CD14-positive monocyte (primary cell): Measurements from ENCODE around the gene CD24. TPM values are rescaled to one million over a fixed set of nuclear protein-coding genes. Genes with fewer than 3 reads are reported as not detected.

ENCODE experiments used
- DNase-seq, 3 donors: peaks; one replicate each; pipeline ENCODE4 v3.0.0-alpha.2; 2011 to 2022
- H2AFZ ChIP-seq: 2 replicates; pipeline ENCODE4 v1.6.0; 2012; ENCODE audit warnings: mild to moderate bottlenecking, low read depth, low read length, inconsistent platforms; ENCODE audit not compliant: insufficient read depth, poor library complexity, severe bottlenecking
- H3K27ac ChIP-seq, 2 donors: 1 replicate in 1 of 2; 2 replicates in 1 of 2; pipeline ENCODE4 v1.5.1; 2012 to 2013; ENCODE audit warnings: low read length in 2 of 2, control low read depth in 1 of 2, inconsistent platforms in 1 of 2, low read depth in 1 of 2, mild to moderate bottlenecking in 1 of 2
- H3K27me3 ChIP-seq, 2 donors: one replicate each; pipeline versions ENCODE4 v1.6.0 to v1.6.1; 2011 to 2013; ENCODE audit warnings: low read length in 2 of 2; ENCODE audit not compliant: control insufficient read depth in 2 of 2, insufficient read depth in 2 of 2
- H3K36me3 ChIP-seq, 2 donors: replicated peaks in 1 of 2; 1 replicate in 1 of 2; 2 replicates in 1 of 2; pipeline versions ENCODE4 v1.5.1 to v1.6.1; 2012 to 2013; ENCODE audit warnings: low read length in 2 of 2, control low read depth in 1 of 2, inconsistent platforms in 1 of 2, mild to moderate bottlenecking in 1 of 2; ENCODE audit not compliant: insufficient read depth in 2 of 2, control insufficient read depth in 1 of 2
- H3K4me1 ChIP-seq, 2 donors: 1 replicate in 1 of 2; 2 replicates in 1 of 2; pipeline versions ENCODE4 v1.5.1 to v1.6.1; 2012 to 2013; ENCODE audit warnings: low read length in 2 of 2, control low read depth in 1 of 2, inconsistent platforms in 1 of 2, mild to moderate bottlenecking in 1 of 2, moderate library complexity in 1 of 2; ENCODE audit not compliant: insufficient read depth in 2 of 2, control insufficient read depth in 1 of 2
- H3K4me2 ChIP-seq: replicated peaks from 2 replicates; pipeline ENCODE3; 2012; ENCODE audit warnings: low read length, moderate library complexity, mild to moderate bottlenecking; ENCODE audit not compliant: poor library complexity, severe bottlenecking; ENCODE audit errors: extremely low read depth
- H3K4me3 ChIP-seq, 3 experiments: fragments of 200-600 bp in 1 of 3; sonication (generic) in 1 of 3; replicated peaks in 1 of 3; 1 replicate in 2 of 3; 2 replicates in 1 of 3; pipeline ENCODE4 v1.5.1; 2011 to 2013; ENCODE audit warnings: low read length in 3 of 3, mild to moderate bottlenecking in 3 of 3, control low read depth in 2 of 3, low read depth in 2 of 3, inconsistent platforms in 1 of 3, moderate library complexity in 1 of 3
- H3K79me2 ChIP-seq: 2 replicates; pipeline ENCODE4 v1.6.0; 2012; ENCODE audit warnings: mild to moderate bottlenecking, control low read depth, inconsistent platforms, low read length, moderate library complexity; ENCODE audit not compliant: insufficient read depth
- H3K9ac ChIP-seq: 2 replicates; pipeline ENCODE4 v1.6.0; 2017; ENCODE audit warnings: low read length, mild to moderate bottlenecking; ENCODE audit not compliant: insufficient read depth, poor library complexity, severe bottlenecking
- H3K9me3 ChIP-seq, 2 donors: replicated peaks in 1 of 2; 1 replicate in 1 of 2; 2 replicates in 1 of 2; pipeline versions ENCODE4 v1.5.1 to v1.6.1; 2012 to 2013; ENCODE audit warnings: low read length in 2 of 2, control low read depth in 1 of 2; ENCODE audit not compliant: control insufficient read depth in 1 of 2, insufficient read depth in 1 of 2
- H4K20me1 ChIP-seq: 2 replicates; pipeline ENCODE4 v1.6.0; 2012; ENCODE audit warnings: mild to moderate bottlenecking, low read length, control low read depth, moderate library complexity; ENCODE audit not compliant: insufficient read depth
- H3K27ac Mint-ChIP-seq, 7 donors: one replicate each; pipeline ENCODE4 v1.8.0; 2020; ENCODE audit warnings: mild to moderate bottlenecking in 7 of 7, mixed read lengths in 7 of 7, moderate library complexity in 6 of 7, inconsistent platforms in 2 of 7
- H3K27me3 Mint-ChIP-seq, 3 donors: one replicate each; pipeline ENCODE4 v1.8.0; 2021 to 2022; ENCODE audit warnings: low read depth in 3 of 3, mild to moderate bottlenecking in 3 of 3, mixed read lengths in 3 of 3, moderate library complexity in 3 of 3, inconsistent platforms in 1 of 3
- H3K36me3 Mint-ChIP-seq, 2 donors: one replicate each; pipeline ENCODE4 v1.8.0; 2020; ENCODE audit warnings: mixed read lengths in 2 of 2, inconsistent platforms in 1 of 2, mild to moderate bottlenecking in 1 of 2
- H3K4me1 Mint-ChIP-seq: one replicate; pipeline ENCODE4 v1.8.0; 2020; ENCODE audit warnings: mild to moderate bottlenecking, mixed read lengths
- H3K4me3 Mint-ChIP-seq, 2 donors: one replicate each; pipeline ENCODE4 v1.8.0; 2020; ENCODE audit warnings: mild to moderate bottlenecking in 2 of 2, mixed read lengths in 2 of 2, moderate library complexity in 1 of 2
- H3K9me3 Mint-ChIP-seq, 7 donors: one replicate each; pipeline ENCODE4 v1.8.0; 2020 to 2022; ENCODE audit warnings: mixed read lengths in 7 of 7, mild to moderate bottlenecking in 6 of 7, moderate library complexity in 6 of 7, inconsistent platforms in 2 of 7
- WGBS: methylation state at CpG from one replicate; pipeline ENCODE4 v1.1.5; 2013; ENCODE audit warnings: missing lambda C conversion rate; ENCODE audit not compliant: insufficient coverage; 5-methylcytosine and 5-hydroxymethylcytosine counted together
- intact Hi-C, 2 donors: fragments of 100-400 bp; cut with micrococcal nuclease; formaldehyde crosslinking; loops; one replicate each; pipeline versions ENCODE4 v1.15.0 to v1.15.1; 2023
- polyA plus RNA-seq, 3 donors: library from polyadenylated mRNA; depleted of rRNA in 1 of 3; unstranded in 2 of 3; stranded (reverse) in 1 of 3; fragments of 300-500 nt in 2 of 3; fragments of >200 nt in 1 of 3; fragmentation: Illumina TruSeq in 2 of 3; gene quantifications; 1 replicate in 2 of 3; 2 replicates in 1 of 3; pipeline ENCODE4 v1.2.3, GENCODE V29; 2012 to 2021
- TF ChIP-seq, protein P1 (sequence below): fragments of 200-600 bp; IDR thresholded peaks from one replicate; pipeline ENCODE4 v1.8.0; 2022; ENCODE audit warnings: antibody characterized with exemption, mild to moderate bottlenecking

CD24 gene
- polyA plus RNA-seq, 3 donors: 0.05 to 0.46 (median 0.29) TPM

DNA sequence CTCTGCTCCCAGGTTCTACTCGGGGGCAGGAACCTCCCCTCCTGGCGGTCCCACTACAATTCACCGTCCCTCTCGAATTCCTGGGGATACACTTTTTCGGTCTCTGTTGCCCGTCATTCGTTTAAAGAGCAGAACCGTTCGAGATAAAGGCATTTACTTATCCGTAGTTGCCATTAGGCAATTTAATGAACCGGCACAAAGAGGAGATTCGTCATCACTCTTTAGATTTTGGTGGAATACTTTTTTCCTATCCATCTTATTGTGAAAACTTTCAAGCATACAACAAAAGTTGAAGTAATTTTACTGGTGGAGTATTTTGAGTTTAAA, 1.2 kb upstream of the CD24 start:
- Mint-ChIP-seq H3K4me1 (peaks cover 14% of the 10 kb centered on the region), H3K27ac (no peak overlapping the region), H3K4me3 (peak overlapping the region; percentile 34 to 68), H3K27me3 (peaks cover 58 to 76% (median 68%) of the 10 kb centered on the region in 3 donors), H3K9me3 (peaks cover 0 to 14% (median 5%) of the 10 kb centered on the region in 7 donors), H3K36me3 (peaks cover 0 to 4% of the 10 kb centered on the region in 2 donors)
- Histone ChIP-seq H2AFZ (peak overlapping the region; percentile 73), H3K4me3 (peak overlapping the region in 1 of 3 experiments; percentile 75), H3K36me3 (no peaks in the 10 kb centered on the region), H4K20me1 (no peaks in the 10 kb centered on the region), H3K27me3 (peaks cover 48 to 66% of the 10 kb centered on the region in 2 donors), H3K9me3 (peaks cover 0 to 16% of the 10 kb centered on the region in 2 donors), H3K4me1 (peaks cover 21 to 25% of the 10 kb centered on the region in 2 donors), H3K4me2 (peak overlapping the region; percentile 93), H3K27ac (no peak overlapping the region), H3K79me2 (no peaks in the 10 kb centered on the region), H3K9ac (no peak overlapping the region)
- intact Hi-C loops: loop anchor here (5.0 to 10.0 kb wide), 3 partner anchors 391 to 638 kb away; no protein-coding TSS in a partner anchor
- TF ChIP-seq, protein P1, sequence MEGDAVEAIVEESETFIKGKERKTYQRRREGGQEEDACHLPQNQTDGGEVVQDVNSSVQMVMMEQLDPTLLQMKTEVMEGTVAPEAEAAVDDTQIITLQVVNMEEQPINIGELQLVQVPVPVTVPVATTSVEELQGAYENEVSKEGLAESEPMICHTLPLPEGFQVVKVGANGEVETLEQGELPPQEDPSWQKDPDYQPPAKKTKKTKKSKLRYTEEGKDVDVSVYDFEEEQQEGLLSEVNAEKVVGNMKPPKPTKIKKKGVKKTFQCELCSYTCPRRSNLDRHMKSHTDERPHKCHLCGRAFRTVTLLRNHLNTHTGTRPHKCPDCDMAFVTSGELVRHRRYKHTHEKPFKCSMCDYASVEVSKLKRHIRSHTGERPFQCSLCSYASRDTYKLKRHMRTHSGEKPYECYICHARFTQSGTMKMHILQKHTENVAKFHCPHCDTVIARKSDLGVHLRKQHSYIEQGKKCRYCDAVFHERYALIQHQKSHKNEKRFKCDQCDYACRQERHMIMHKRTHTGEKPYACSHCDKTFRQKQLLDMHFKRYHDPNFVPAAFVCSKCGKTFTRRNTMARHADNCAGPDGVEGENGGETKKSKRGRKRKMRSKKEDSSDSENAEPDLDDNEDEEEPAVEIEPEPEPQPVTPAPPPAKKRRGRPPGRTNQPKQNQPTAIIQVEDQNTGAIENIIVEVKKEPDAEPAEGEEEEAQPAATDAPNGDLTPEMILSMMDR: no peak
- WGBS: 9% methylated on average over 5 of the region's 12 CpGs
- DNase-seq: no peak

- peak overlapping the region; percentile 73 for H2AFZ ChIP-seq
- no peaks in the 10 kb centered on the region for H3K79me2 ChIP-seq
- H3K4me3 Mint-ChIP-seq: peak overlapping the region; percentile 69 to 84
- H3K36me3 Mint-ChIP-seq: peaks cover 0 to 4% of the 10 kb centered on the region in 2 donors
- no peak overlapping the region for H3K27ac ChIP-seq
- no peak overlapping the region for H3K9ac ChIP-seq
- TF ChIP-seq, protein P1: no peak
- H4K20me1 ChIP-seq: no peaks in the 10 kb centered on the region
- DNase-seq: peak in 1 of 3 donors; percentile 10
- H3K27ac Mint-ChIP-seq: no peak overlapping the region
- H3K36me3 ChIP-seq: no peaks in the 10 kb centered on the region
- WGBS: under 1% methylated on average over 89 of the region's 90 CpGs
- H3K4me2 ChIP-seq: peak overlapping the region; percentile 93
- peaks cover 0 to 16% of the 10 kb centered on the region in 2 donors for H3K9me3 ChIP-seq
- H3K27me3 ChIP-seq: peaks cover 48 to 66% of the 10 kb centered on the region in 2 donors
- peaks cover 21 to 25% of the 10 kb centered on the region in 2 donors for H3K4me1 ChIP-seq
- H3K27me3 Mint-ChIP-seq: peaks cover 60 to 82% (median 73%) of the 10 kb centered on the region in 3 donors
- H3K4me1 Mint-ChIP-seq: peaks cover 14% of the 10 kb centered on the region
- intact Hi-C loops: loop anchor here (5.0 to 10.0 kb wide), 3 partner anchors 390 to 638 kb away; no protein-coding TSS in a partner anchor
- peaks cover 0 to 14% (median 5%) of the 10 kb centered on the region in 7 donors for H3K9me3 Mint-ChIP-seq
- peak overlapping the region; percentile 30 to 75 (median 42) for H3K4me3 ChIP-seq
Measured at GRCh38 chr6:106974999-106975737, 639 bp upstream of the CD24 start.
